GM19452 (cell line): Measurements from ENCODE around the gene DALRD3.

ENCODE experiments used
- ATAC-seq: cut with Tn5 transposase; IDR thresholded peaks from one replicate; pipeline ENCODE4 v1.9.1; 2021; ENCODE audit not compliant: unreplicated experiment

The DALRD3 gene

GRCh38 chr3:49006408-49007067 is 11.8 kb downstream of the DALRD3 start:
- ATAC-seq: no peak

- no peak for ATAC-seq
These were observed 12.4 kb downstream of the DALRD3 start for GRCh38 chr3:49005998-49006397.

- ATAC-seq: no peak
These were observed 13.1 kb downstream of the DALRD3 start for GRCh38 chr3:49005303-49005680.

- no peak for ATAC-seq
These were observed 13.8 kb downstream of the DALRD3 start for GRCh38 chr3:49004352-49005302.

- no peak for ATAC-seq
These were observed 17.2 kb downstream of the DALRD3 start for GRCh38 chr3:49001155-49001554.

- no peak for ATAC-seq
These were observed 19.1 kb downstream of the DALRD3 start for GRCh38 chr3:48999085-48999858.

- no peak for ATAC-seq
These were observed 20.4 kb downstream of the DALRD3 start for GRCh38 chr3:48997714-48998637.

GRCh38 chr3:48997102-48997635 is 21.2 kb downstream of the DALRD3 start:
- no peak for ATAC-seq

GRCh38 chr3:48996640-48997039 is 21.7 kb downstream of the DALRD3 start:
- ATAC-seq: no peak

- ATAC-seq: no peak
These were observed 24.5 kb downstream of the DALRD3 start for GRCh38 chr3:48993834-48994233.

- ATAC-seq: no peak
These were observed 26.4 kb downstream of the DALRD3 start for GRCh38 chr3:48991851-48992545.

GRCh38 chr3:48990636-48991469 is 27.5 kb downstream of the DALRD3 start:
- no peak for ATAC-seq

GRCh38 chr3:48989796-48990635 is 28.4 kb downstream of the DALRD3 start, which contains the start of gene P4HTM:
P4HTM (plus strand) TSS chr3:48990241; CDS start chr3:48990257, 16 bp downstream.
- no peak for ATAC-seq

GRCh38 chr3:48989126-48989795 is 29.1 kb downstream of the DALRD3 start:
- ATAC-seq: no peak

- no peak for ATAC-seq
These were observed 32.5 kb downstream of the DALRD3 start for GRCh38 chr3:48985831-48986376.

- ATAC-seq: no peak
These were observed 33.7 kb downstream of the DALRD3 start for GRCh38 chr3:48984663-48985062.

GRCh38 chr3:48983096-48983495 is 35.3 kb downstream of the DALRD3 start:
- ATAC-seq: no peak
